ENCODE data around the gene GPX7. TPM values are rescaled to one million over a fixed set of nuclear protein-coding genes. Genes with fewer than 3 reads are reported as not detected.

The GPX7 gene
- total RNA-seq, 4 donors from 2014 or later, result 1.4 to 6.2 (median 2.0) TPM; not detected in 1

- H3K27ac ChIP-seq, result no peak overlapping the region
- H3K4me1 ChIP-seq, result no peaks in the 10 kb centered on the region
- H3K36me3 ChIP-seq, result no peaks in the 10 kb centered on the region
- no peak for DNase-seq
- no peaks in the 10 kb centered on the region for H3K9me3 ChIP-seq
- no peaks in the 10 kb centered on the region for H3K27me3 ChIP-seq
- TF ChIP-seq POLR2A (IDR thresholded peaks at IDR 0.05), result no peak
- TF ChIP-seq CTCF (IDR thresholded peaks at IDR 0.05), result no peak
- no peak overlapping the region for H3K4me3 ChIP-seq
These were observed 11.9 kb upstream of the GPX7 start for GRCh38 chr1:52590266-52590665.

GRCh38 chr1:52592637-52593323 is 9.4 kb upstream of the GPX7 start:
- no peaks in the 10 kb centered on the region for H3K9me3 ChIP-seq
- H3K4me1 ChIP-seq, result no peaks in the 10 kb centered on the region
- TF ChIP-seq CTCF (IDR thresholded peaks at IDR 0.05), result no peak
- no peak for TF ChIP-seq POLR2A (IDR thresholded peaks at IDR 0.05)
- no peak overlapping the region for H3K27ac ChIP-seq
- no peak overlapping the region for H3K4me3 ChIP-seq
- DNase-seq, result no peak
- no peaks in the 10 kb centered on the region for H3K36me3 ChIP-seq
- H3K27me3 ChIP-seq, result no peaks in the 10 kb centered on the region

- no peak for TF ChIP-seq CTCF (IDR thresholded peaks at IDR 0.05)
- no peak for TF ChIP-seq POLR2A (IDR thresholded peaks at IDR 0.05)
- no peaks in the 10 kb centered on the region for H3K4me1 ChIP-seq
- no peak overlapping the region for H3K4me3 ChIP-seq
- H3K27me3 ChIP-seq, result no peaks in the 10 kb centered on the region
- no peaks in the 10 kb centered on the region for H3K36me3 ChIP-seq
- no peak for DNase-seq
- H3K9me3 ChIP-seq, result no peaks in the 10 kb centered on the region
- H3K27ac ChIP-seq, result no peak overlapping the region
These were observed 8.7 kb upstream of the GPX7 start for GRCh38 chr1:52593495-52593894.

GRCh38 chr1:52595061-52595460 is 7.1 kb upstream of the GPX7 start:
- Histone ChIP-seq H3K4me1 (no peaks in the 10 kb centered on the region), H3K4me3 (no peak overlapping the region), H3K27ac (no peak overlapping the region), H3K9me3 (no peaks in the 10 kb centered on the region), H3K27me3 (no peaks in the 10 kb centered on the region), H3K36me3 (no peaks in the 10 kb centered on the region)
- TF ChIP-seq POLR2A (IDR thresholded peaks at IDR 0.05), result no peak
- no peak for TF ChIP-seq CTCF (IDR thresholded peaks at IDR 0.05)
- DNase-seq, result no peak

- no peak for TF ChIP-seq CTCF (IDR thresholded peaks at IDR 0.05)
- TF ChIP-seq POLR2A (IDR thresholded peaks at IDR 0.05), result no peak
- H3K36me3 ChIP-seq, result no peaks in the 10 kb centered on the region
- no peak overlapping the region for H3K4me3 ChIP-seq
- H3K27ac ChIP-seq, result no peak overlapping the region
- DNase-seq, result no peak
- peaks cover 0 to 16% (median 0%) of the 10 kb centered on the region in 4 donors for H3K4me1 ChIP-seq
- H3K9me3 ChIP-seq, result no peaks in the 10 kb centered on the region
- no peaks in the 10 kb centered on the region for H3K27me3 ChIP-seq
These were observed 4.3 kb upstream of the GPX7 start for GRCh38 chr1:52597912-52598311.

Data from Peyer's patch (tissue), 4 donors.